HG03139 (cell line): ENCODE data around the gene ECEL1.
"Not testable (repeated sequence)": the region's sequence is repeated elsewhere in the genome, so short reads cannot be mapped to it uniquely, and the experiment has no call there.

Experiments
- ATAC-seq: cut with Tn5 transposase; IDR thresholded peaks from one replicate; pipeline ENCODE4 v1.9.1; 2021; ENCODE audit not compliant: unreplicated experiment

The ECEL1 gene

GRCh38 chr2:232443669-232444408 is 43.8 kb downstream of the ECEL1 start:
- not testable (repeated sequence) for ATAC-seq

- not testable (repeated sequence) for ATAC-seq
These were observed 44.6 kb downstream of the ECEL1 start for GRCh38 chr2:232443047-232443446.

GRCh38 chr2:232442431-232442830 is 45.2 kb downstream of the ECEL1 start:
- not testable (repeated sequence) for ATAC-seq

GRCh38 chr2:232441922-232442321 is 45.7 kb downstream of the ECEL1 start:
- ATAC-seq, result not testable (repeated sequence)

- no peak for ATAC-seq
These were observed 46.4 kb downstream of the ECEL1 start for GRCh38 chr2:232441147-232441651.

GRCh38 chr2:232440220-232441018 is 47.2 kb downstream of the ECEL1 start:
- not testable (repeated sequence) for ATAC-seq

- no peak for ATAC-seq
These were observed 47.9 kb downstream of the ECEL1 start for GRCh38 chr2:232439758-232440135.

- ATAC-seq, result no peak
These were observed 48.5 kb downstream of the ECEL1 start for GRCh38 chr2:232438951-232439757.

GRCh38 chr2:232438091-232438490 is 49.5 kb downstream of the ECEL1 start:
- ATAC-seq, result no peak

GRCh38 chr2:232437195-232437571 is 50.5 kb downstream of the ECEL1 start:
- no peak for ATAC-seq

GRCh38 chr2:232436381-232437194 is 51.0 kb downstream of the ECEL1 start:
- ATAC-seq, result no peak

GRCh38 chr2:232435805-232436204 is 51.8 kb downstream of the ECEL1 start:
- ATAC-seq, result no peak

GRCh38 chr2:232435375-232435648 is 52.3 kb downstream of the ECEL1 start:
- ATAC-seq, result no peak

- ATAC-seq, result no peak
These were observed 52.9 kb downstream of the ECEL1 start for GRCh38 chr2:232434563-232435374.

GRCh38 chr2:232434091-232434490 is 53.5 kb downstream of the ECEL1 start:
- no peak for ATAC-seq

GRCh38 chr2:232433622-232434021 is 54.0 kb downstream of the ECEL1 start:
- ATAC-seq, result not testable (repeated sequence)

GRCh38 chr2:232432598-232433184 is 54.9 kb downstream of the ECEL1 start:
- ATAC-seq, result no peak

- no peak for ATAC-seq
These were observed 55.7 kb downstream of the ECEL1 start for GRCh38 chr2:232431705-232432590.
